ENCODE data around the gene CD151. TPM values are rescaled to one million over a fixed set of nuclear protein-coding genes. Genes with fewer than 3 reads are reported as not detected.

The CD151 gene
- polyA plus RNA-seq, 1 donor (not counting 4 experiments of a cell fraction or from before 2014, with no cell fraction given), result 434 TPM

DNA sequence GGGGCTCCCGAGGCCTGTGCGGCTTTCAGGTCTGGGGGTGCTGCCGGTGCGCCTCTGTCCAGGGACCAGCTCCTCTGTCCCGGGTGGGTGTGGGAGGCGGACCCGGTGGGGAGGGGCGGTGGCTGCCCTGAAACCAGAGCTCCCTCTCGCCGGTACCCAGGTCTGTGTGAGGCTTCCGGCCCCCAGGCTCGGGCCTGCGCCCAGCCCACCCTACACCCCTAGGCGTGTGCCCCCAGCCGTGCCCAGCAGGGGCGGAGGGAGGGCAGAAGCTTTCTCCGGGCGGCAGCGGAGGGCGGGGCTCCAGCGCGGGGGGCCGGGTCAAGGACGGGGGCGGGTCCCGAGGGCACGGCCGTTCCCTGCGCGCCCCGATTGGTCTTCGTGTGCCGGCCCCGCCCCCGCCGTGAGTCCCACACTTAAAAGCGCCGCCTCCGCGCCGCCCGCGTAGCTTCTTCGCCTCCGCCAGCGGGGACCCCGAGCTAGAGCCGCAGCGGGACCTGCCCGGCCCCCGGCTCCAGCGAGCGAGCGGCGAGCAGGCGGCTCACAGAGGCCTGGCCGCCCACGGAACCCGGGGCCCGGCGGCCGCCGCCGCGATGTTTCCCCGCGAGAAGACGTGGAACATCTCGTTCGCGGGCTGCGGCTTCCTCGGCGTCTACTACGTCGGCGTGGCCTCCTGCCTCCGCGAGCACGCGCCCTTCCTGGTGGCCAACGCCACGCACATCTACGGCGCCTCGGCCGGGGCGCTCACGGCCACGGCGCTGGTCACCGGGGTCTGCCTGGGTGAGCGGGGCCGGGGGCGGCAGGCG lies 13.4 kb upstream of the CD151 start:
- no peak for FAIRE-seq
- no peaks in the 10 kb centered on the region for H3K9me3 ChIP-seq (ENCODE audit: control insufficient read depth, low read depth, low read length)
- H3K9ac ChIP-seq (ENCODE audit: control insufficient read depth, extremely low read depth, insufficient read depth, low read length), result peak overlapping the region; percentile 81
- DNase-seq (ENCODE audit: low read depth, low spot score), result no peak
- H3K36me3 ChIP-seq (ENCODE audit: control insufficient read depth in 2 of 2, extremely low read depth in 1 of 2, insufficient read depth in 2 of 2, low read length in 2 of 2), result peaks cover 0 to 9% of the 10 kb centered on the region in 2 experiments
- H3K4me1 ChIP-seq (ENCODE audit: control insufficient read depth, extremely low read depth, insufficient read depth, low read length), result peaks cover 25% of the 10 kb centered on the region
- dilution Hi-C loops (cut with MboI; ENCODE audit: extremely low pct_ligation_motif_present, low sequenced_read_pairs), result no loop called here
- TF ChIP-seq CTCF (optimal IDR thresholded peaks at IDR 0.05 in 1 of 3, IDR thresholded peaks at IDR 0.05 in 1 of 3, conservative IDR thresholded peaks at IDR 0.05 in 1 of 3; ENCODE audit: extremely low read depth in 1 of 3, insufficient read depth in 2 of 3, low read length in 3 of 3) (no peak), EZH2 (IDR thresholded peaks at IDR 0.05; ENCODE audit: low read length) (no peak)
- peaks cover 7% of the 10 kb centered on the region for H3K9me1 ChIP-seq (ENCODE audit: control insufficient read depth, extremely low read depth, insufficient read depth, low read length)
- no peaks in the 10 kb centered on the region for H3K27me3 ChIP-seq (ENCODE audit: control insufficient read depth, extremely low read depth, insufficient read depth, low read length)
- peak overlapping the region; percentile 84 for H3K4me2 ChIP-seq (ENCODE audit: control insufficient read depth, extremely low read depth, insufficient read depth, low read depth, low read length)
- peaks cover 6% of the 10 kb centered on the region for H3K79me2 ChIP-seq (ENCODE audit: control insufficient read depth, insufficient read depth, low read length)
- no peaks in the 10 kb centered on the region for H4K20me1 ChIP-seq (ENCODE audit: control insufficient read depth, extremely low read depth, insufficient read depth, low read length)
- H3K27ac ChIP-seq (ENCODE audit: control insufficient read depth, insufficient read depth, low read length), result peak overlapping the region; percentile 76
- peak overlapping the region; percentile 71 to 78 (median 75) for H3K4me3 ChIP-seq (ENCODE audit: control insufficient read depth in 2 of 3, extremely low read depth in 1 of 3, insufficient read depth in 2 of 3, low read depth in 1 of 3, low read length in 3 of 3)
- peak overlapping the region; percentile 73 for H2AFZ ChIP-seq (ENCODE audit: control insufficient read depth, low read length)

DNA sequence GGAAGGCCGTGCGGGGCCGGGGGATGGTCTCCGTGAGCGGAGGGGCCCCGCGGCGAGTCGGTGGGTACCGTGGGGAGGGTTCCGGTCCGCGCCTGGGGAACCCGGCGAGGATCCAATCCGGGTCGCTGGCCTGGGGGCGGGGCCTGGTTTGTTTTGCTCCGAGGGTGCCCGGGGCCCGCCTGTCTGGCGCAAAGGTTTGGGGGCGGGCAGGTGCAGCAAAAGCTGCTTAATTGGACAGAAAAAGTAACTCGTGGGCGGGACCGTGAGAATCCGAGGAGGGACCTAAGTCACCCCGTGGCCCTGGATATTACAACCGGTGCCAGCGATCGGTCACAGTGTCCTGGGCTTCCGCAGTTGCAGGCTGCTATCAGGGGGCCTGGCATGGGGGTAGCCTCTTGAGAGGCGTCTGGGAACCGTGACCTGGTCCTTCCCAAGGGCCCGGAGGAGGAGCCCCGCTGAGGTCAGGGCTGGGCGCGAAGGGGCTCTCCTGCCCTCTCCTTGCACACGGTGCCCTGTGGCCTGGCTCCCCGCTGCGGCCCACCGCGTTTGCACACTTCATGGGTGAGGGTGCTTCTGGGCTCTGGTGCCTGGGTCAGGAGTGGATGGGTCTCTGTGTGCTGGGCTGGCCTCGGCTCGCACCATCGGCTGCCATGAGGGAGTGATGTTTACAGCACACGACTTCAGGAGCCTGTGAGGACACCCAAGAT lies 12.7 kb upstream of the CD151 start:
- peaks cover 25% of the 10 kb centered on the region for H3K4me1 ChIP-seq (ENCODE audit: control insufficient read depth, extremely low read depth, insufficient read depth, low read length)
- TF ChIP-seq EZH2 (IDR thresholded peaks at IDR 0.05; ENCODE audit: low read length), result no peak
- no peak for TF ChIP-seq CTCF (optimal IDR thresholded peaks at IDR 0.05 in 1 of 3, IDR thresholded peaks at IDR 0.05 in 1 of 3, conservative IDR thresholded peaks at IDR 0.05 in 1 of 3; ENCODE audit: extremely low read depth in 1 of 3, insufficient read depth in 2 of 3, low read length in 3 of 3)
- H3K4me3 ChIP-seq (ENCODE audit: control insufficient read depth in 2 of 3, extremely low read depth in 1 of 3, insufficient read depth in 2 of 3, low read depth in 1 of 3, low read length in 3 of 3), result peak overlapping the region; percentile 71 to 78 (median 75)
- H2AFZ ChIP-seq (ENCODE audit: control insufficient read depth, low read length), result no peak overlapping the region
- peak overlapping the region; percentile 81 for H3K9ac ChIP-seq (ENCODE audit: control insufficient read depth, extremely low read depth, insufficient read depth, low read length)
- peaks cover 6% of the 10 kb centered on the region for H3K79me2 ChIP-seq (ENCODE audit: control insufficient read depth, insufficient read depth, low read length)
- DNase-seq (ENCODE audit: low read depth, low spot score) (no peak), FAIRE-seq (no peak)
- H3K36me3 ChIP-seq (ENCODE audit: control insufficient read depth in 2 of 2, extremely low read depth in 1 of 2, insufficient read depth in 2 of 2, low read length in 2 of 2), result peaks cover 0 to 6% of the 10 kb centered on the region in 2 experiments
- peaks cover 7% of the 10 kb centered on the region for H3K9me1 ChIP-seq (ENCODE audit: control insufficient read depth, extremely low read depth, insufficient read depth, low read length)
- no peaks in the 10 kb centered on the region for H3K9me3 ChIP-seq (ENCODE audit: control insufficient read depth, low read depth, low read length)
- dilution Hi-C loops (cut with MboI; ENCODE audit: extremely low pct_ligation_motif_present, low sequenced_read_pairs), result no loop called here
- H4K20me1 ChIP-seq (ENCODE audit: control insufficient read depth, extremely low read depth, insufficient read depth, low read length), result no peaks in the 10 kb centered on the region
- H3K4me2 ChIP-seq (ENCODE audit: control insufficient read depth, extremely low read depth, insufficient read depth, low read depth, low read length), result peak overlapping the region; percentile 68
- H3K27me3 ChIP-seq (ENCODE audit: control insufficient read depth, extremely low read depth, insufficient read depth, low read length), result no peaks in the 10 kb centered on the region
- peak overlapping the region; percentile 76 for H3K27ac ChIP-seq (ENCODE audit: control insufficient read depth, insufficient read depth, low read length)
